NCI-H82 treated with DMSO at 0.1 percent for 48 hours (cell line): ENCODE data around the gene MYCT1.

ENCODE experiments used
- DNase-seq: peaks from one replicate; lab custom pipeline; 2025; ENCODE audit not compliant: unreplicated experiment; lab: John Stamatoyannopoulos, UW

Gene MYCT1

DNA sequence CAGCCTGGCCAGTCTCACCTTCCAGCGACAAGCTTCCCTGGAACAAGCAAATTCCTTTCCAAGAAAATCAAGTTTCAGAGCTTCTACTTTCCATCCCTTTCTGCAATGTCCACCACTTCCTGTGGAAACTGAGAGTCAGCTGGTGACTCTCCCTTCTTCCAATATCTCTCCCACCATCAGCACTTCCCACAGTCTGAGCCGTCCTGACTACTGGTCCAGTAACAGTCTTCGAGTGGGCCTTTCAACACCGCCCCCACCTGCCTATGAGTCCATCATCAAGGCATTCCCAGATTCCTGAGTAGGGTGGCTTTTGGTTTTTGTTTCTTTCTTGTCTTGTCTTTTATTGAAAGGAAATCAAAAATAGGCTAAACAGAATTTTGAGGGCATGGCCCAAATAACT is 24.3 kb downstream of the MYCT1 start:
- no peak for DNase-seq

DNA sequence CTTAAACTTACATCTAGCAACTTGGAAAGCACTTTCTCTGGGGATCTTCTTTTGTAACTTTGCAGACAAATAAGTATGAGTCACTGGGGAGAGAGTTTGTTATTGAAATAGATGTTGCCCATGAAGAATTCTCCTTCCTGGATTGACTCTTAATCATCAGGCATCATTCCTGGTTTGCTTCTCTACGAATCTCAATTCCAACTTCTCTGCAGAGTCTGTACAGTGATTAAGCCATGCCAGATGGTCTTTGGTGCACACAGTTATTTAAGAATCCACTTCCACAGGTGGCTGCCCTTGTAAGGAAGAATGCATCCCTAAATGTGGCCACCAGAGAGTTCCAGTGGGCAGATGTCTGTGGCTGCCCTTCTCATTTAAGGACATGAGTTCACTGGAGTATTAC is 25.7 kb downstream of the MYCT1 start:
- DNase-seq = no peak

DNA sequence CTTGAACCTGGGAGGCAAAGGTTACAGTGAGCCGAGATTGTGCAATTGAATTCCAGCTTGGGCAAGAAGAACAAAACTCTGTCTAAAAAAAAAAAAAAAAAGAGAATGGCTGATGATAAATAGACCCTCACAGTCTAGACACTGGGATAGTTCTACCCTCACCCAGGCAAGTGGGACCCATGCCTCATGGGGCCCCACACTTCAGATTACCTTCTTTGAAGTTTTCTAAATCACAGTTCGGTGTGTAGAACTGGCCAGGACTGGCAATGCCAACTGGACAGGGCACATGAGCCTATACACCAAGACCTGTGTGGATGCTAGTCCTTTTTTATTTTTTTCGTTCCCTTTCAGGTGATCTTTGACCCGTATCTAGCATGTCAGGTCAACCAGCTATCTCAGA is 28.6 kb downstream of the MYCT1 start:
- no peak for DNase-seq

- no peak for DNase-seq
Observed at GRCh38 chr6:152727507-152727906, 29.8 kb downstream of the MYCT1 start.

DNA sequence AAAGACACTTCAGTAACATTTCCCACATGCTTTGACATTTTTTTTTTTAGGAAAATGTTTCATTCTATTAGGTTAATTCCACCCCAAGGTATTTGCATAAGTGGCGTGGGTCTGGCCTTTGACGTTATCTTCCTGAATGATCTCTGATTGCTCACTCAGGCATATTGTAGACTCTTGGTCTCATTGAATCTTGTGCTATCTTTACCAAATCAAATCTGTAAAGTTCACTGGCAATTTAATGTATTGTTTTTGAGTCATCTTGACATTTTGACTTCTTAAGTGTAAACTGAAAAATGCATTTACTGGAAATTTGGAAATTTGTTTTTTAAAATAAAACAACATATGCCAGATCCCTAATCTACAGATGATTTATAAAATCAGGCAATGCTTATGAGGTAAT is 36.9 kb downstream of the MYCT1 start:
- no peak for DNase-seq

DNA sequence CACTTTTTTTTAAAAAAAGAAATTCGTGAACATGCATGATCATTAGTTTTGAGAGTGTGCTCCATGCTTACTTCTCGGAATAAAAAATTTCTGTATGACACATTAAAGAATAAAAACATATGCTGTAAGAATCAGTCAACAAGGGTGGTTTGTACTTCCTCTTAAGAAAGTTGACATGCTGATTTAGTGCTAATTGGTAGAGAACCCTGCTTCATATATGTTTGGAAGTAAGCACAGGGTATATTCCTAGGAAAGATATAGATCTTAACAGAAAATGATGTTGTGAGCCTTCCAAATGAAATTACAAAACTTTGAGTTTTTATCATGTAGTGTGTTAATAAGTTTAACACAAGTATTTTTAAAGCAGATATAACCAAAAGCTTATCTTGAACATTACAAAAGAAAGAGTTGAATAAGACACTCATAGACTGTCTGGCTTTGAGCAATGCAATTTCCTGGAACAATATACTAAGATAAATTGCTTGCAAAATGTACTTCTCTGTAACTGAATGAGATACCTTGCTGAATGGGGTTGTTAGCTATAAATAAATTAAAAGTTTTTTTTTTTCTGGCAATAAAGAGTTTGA is 39.1 kb downstream of the MYCT1 start:
- DNase-seq = no peak

GRCh38 chr6:152745509-152746171 is 47.9 kb downstream of the MYCT1 start:
- DNase-seq = no peak

GRCh38 chr6:152746172-152746553 is 48.5 kb downstream of the MYCT1 start:
- no peak for DNase-seq

GRCh38 chr6:152748843-152749242 is 51.1 kb downstream of the MYCT1 start:
- DNase-seq = no peak

DNA sequence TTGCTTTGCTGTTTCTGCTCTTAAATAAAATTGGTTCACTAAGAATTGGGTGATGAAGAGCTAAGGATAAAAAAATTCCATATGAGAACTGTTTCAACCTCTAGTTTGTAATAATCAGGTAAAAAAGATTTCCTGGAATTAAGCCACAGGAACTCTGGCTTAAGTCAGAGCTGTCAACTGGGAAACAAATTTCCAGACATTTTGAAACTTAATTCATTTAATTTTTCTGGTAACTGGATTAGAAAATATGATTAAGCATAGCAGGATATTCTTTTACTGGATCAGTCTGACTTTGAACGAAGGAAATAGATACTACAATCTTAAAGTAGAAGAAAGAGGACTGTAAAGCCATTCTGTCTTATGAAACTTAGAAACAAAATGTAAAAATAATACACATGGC is 51.6 kb downstream of the MYCT1 start:
- DNase-seq = no peak

GRCh38 chr6:152750694-152751093 is 53.0 kb downstream of the MYCT1 start, which contains the start of gene VIP:
VIP (plus strand) TSS chr6:152750797; CDS start chr6:152752178, 1,381 bp downstream.
- no peak for DNase-seq

- DNase-seq = no peak
Observed at GRCh38 chr6:152765331-152765730, 67.6 kb downstream of the MYCT1 start.

DNA sequence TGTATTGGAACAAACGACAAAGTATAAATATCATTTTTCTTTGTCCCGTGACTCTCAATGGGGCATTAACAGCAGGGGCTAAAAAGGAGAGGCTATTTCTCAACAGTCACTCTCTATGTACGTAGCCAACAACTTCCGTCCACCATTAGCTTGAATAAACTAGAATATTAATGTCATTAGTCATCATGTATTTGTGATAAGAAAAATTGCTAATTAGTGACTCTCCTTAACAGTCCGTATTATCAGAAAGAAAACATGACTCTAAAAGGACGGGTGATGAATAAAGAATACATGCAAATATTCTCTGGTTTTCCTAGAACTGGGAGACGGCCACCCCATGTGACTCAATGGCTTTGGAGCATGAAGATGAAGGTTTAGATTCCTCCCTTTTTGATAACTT is 71.5 kb downstream of the MYCT1 start:
- no peak for DNase-seq

DNA sequence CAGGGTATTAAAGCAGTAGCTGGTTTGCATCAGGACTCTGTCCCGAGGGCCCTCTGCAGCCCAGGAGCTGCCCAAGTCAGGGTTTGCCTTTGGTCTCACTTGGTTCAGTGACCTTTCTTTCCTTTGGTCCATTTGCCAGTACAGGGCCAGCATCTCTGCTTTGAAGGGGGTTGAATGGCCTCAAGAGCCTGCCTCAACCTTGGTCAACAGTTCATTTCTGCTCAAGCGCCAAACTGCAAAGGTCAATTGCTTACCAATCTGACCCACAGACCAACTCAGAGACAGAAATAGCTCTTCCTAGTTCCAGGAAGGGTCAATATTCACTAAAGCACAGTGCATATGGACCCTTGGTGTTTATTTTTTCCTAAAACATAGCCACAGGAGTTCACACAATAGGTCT is 72.3 kb downstream of the MYCT1 start:
- DNase-seq = no peak

GRCh38 chr6:152771061-152771687 is 73.5 kb downstream of the MYCT1 start:
- no peak for DNase-seq
